HepG2 (cell line): ENCODE measurements around the gene STKLD1. TPM values are rescaled to one million over a fixed set of nuclear protein-coding genes. Genes with fewer than 3 reads are reported as not detected.

Experiments used
- CREM ChIP-seq, 2 experiments: sonication (generic) in 1 of 2; formaldehyde crosslinking in 1 of 2; IDR thresholded peaks; 2 replicates each; pipeline versions ENCODE4 v1.4.0 to v1.6.1; 2016 to 2020; ENCODE audit warnings: antibody characterized with exemption in 1 of 2, mild to moderate bottlenecking in 1 of 2, missing genetic modification reagents in 1 of 2
- HNRNPH1 ChIP-seq: fragments of 200-400 bp; formaldehyde crosslinking; optimal IDR thresholded peaks from 2 replicates; pipeline ENCODE3; 2017; ENCODE audit warnings: mild to moderate bottlenecking, low read depth, low read length
- HOMEZ ChIP-seq: IDR thresholded peaks from 2 replicates; pipeline ENCODE4 v1.6.1; 2016; ENCODE audit warnings: low read depth
- KLF15 ChIP-seq: sonication (generic); formaldehyde crosslinking; IDR thresholded peaks from 2 replicates; pipeline ENCODE4 v1.8.1; 2023; ENCODE audit warnings: borderline replicate concordance, mild to moderate bottlenecking, inconsistent platforms, missing genetic modification reagents, mixed read lengths
- NR2F6 ChIP-seq, 2 experiments: IDR thresholded peaks; 2 replicates each; pipeline ENCODE4 v1.6.1; 2016; ENCODE audit warnings: antibody characterized with exemption in 1 of 2, mild to moderate bottlenecking in 1 of 2
- PAX8 ChIP-seq: sonication (generic); formaldehyde crosslinking; IDR thresholded peaks from 2 replicates; pipeline ENCODE4 v1.8.0; 2022; ENCODE audit warnings: mild to moderate bottlenecking, missing genetic modification reagents, borderline replicate concordance
- PITX1 ChIP-seq: sonication (generic); formaldehyde crosslinking; IDR thresholded peaks from 2 replicates; pipeline ENCODE4 v1.5.1; 2020; ENCODE audit warnings: mild to moderate bottlenecking, missing genetic modification reagents
- RBM39 ChIP-seq: fragments of 200-400 bp; formaldehyde crosslinking; IDR thresholded peaks from one replicate; pipeline ENCODE4 v1.6.1; 2018; ENCODE audit warnings: antibody characterized with exemption, mild to moderate bottlenecking, low read depth, low read length; ENCODE audit not compliant: poor library complexity, severe bottlenecking
- SALL1 ChIP-seq: sonication (generic); formaldehyde crosslinking; IDR thresholded peaks from 2 replicates; pipeline ENCODE4 v1.8.0; 2022; ENCODE audit warnings: mild to moderate bottlenecking, missing genetic modification reagents
- SNAPC5 ChIP-seq: sonication (generic); formaldehyde crosslinking; IDR thresholded peaks from 2 replicates; pipeline ENCODE4 v1.8.1; 2023; ENCODE audit warnings: mild to moderate bottlenecking, missing genetic modification reagents, borderline replicate concordance
- SNRNP70 ChIP-seq: fragments of 200-400 bp; formaldehyde crosslinking; IDR thresholded peaks from 2 replicates; pipeline ENCODE4 v1.6.1; 2017; ENCODE audit warnings: mild to moderate bottlenecking, low read depth, low read length, moderate library complexity
- SRSF1 ChIP-seq: fragments of 200-400 bp; formaldehyde crosslinking; optimal IDR thresholded peaks from 2 replicates; pipeline ENCODE3; 2017; ENCODE audit warnings: mild to moderate bottlenecking, low read depth, low read length, moderate library complexity
- SYNCRIP ChIP-seq: fragments of 200-400 bp; formaldehyde crosslinking; IDR thresholded peaks from 2 replicates; pipeline ENCODE4 v1.6.1; 2018; ENCODE audit warnings: mild to moderate bottlenecking, low read depth, low read length; ENCODE audit not compliant: insufficient read depth
- ZBTB26 ChIP-seq: IDR thresholded peaks from 2 replicates; pipeline ENCODE4 v1.6.1; 2016; ENCODE audit warnings: missing compliant biosample characterization, missing genetic modification reagents, borderline replicate concordance
- ZFP36L2 ChIP-seq: sonication (generic); formaldehyde crosslinking; IDR thresholded peaks from 2 replicates; pipeline ENCODE4 v1.4.0; 2020; ENCODE audit warnings: missing genetic modification reagents
- ZNF414 ChIP-seq: sonication (generic); formaldehyde crosslinking; IDR thresholded peaks from 2 replicates; pipeline ENCODE4 v1.5.0; 2020; ENCODE audit warnings: missing genetic modification reagents
- ZNF563 ChIP-seq: sonication (generic); formaldehyde crosslinking; IDR thresholded peaks from 2 replicates; pipeline ENCODE4 v1.8.0; 2022; ENCODE audit warnings: mild to moderate bottlenecking, moderate library complexity, missing genetic modification reagents
- ZNF616 ChIP-seq: sonication (generic); formaldehyde crosslinking; IDR thresholded peaks from 2 replicates; pipeline ENCODE4 v1.5.0; 2020; ENCODE audit warnings: low read depth, mild to moderate bottlenecking, missing genetic modification reagents
- ZNF777 ChIP-seq: sonication (generic); formaldehyde crosslinking; IDR thresholded peaks from 2 replicates; pipeline ENCODE4 v1.4.0; 2020; ENCODE audit warnings: missing genetic modification reagents
- polyA plus RNA-seq, 8 experiments: library from polyadenylated mRNA; depleted of rRNA in 3 of 8; stranded (reverse) in 7 of 8; unstranded in 1 of 8; fragments of >200 nt; fragmentation: Illumina TruSeq in 4 of 8; extraction: Trizol in 4 of 8; gene quantifications; 2 replicates each; pipeline versions ENCODE4 v1.2.1 to v1.2.3, GENCODE V29; 2011 to 2016; ENCODE audit warnings: low read depth in 4 of 8, missing spikeins in 1 of 8, mixed read lengths in 1 of 8; ENCODE audit not compliant: insufficient read depth in 1 of 8
- total RNA-seq, 5 experiments: library from RNA; depleted of rRNA; stranded (reverse); fragments of >200 nt; fragmentation: Illumina TruSeq; extraction: Trizol; gene quantifications; 2 replicates each; pipeline ENCODE4 v1.2.3, GENCODE V29; 2016; ENCODE audit warnings: low read depth in 1 of 5

The STKLD1 gene
- total and polyA plus RNA-seq, 2 of the 13 experiments (the other 11 are each of a cell fraction or from before 2014, with no cell fraction given) = 1.5 to 2.2 TPM

- no peak for TF ChIP-seq SYNCRIP
- TF ChIP-seq PAX8 (CRISPR knock-in tag) = no peak
- TF ChIP-seq HNRNPH1 = no peak
- TF ChIP-seq ZNF563 (CRISPR knock-in tag) = 0 out of 2 replicates have a peak, but pooled peaks have one; percentile 78
- peak; percentile 54 for TF ChIP-seq ZNF777 (CRISPR knock-in tag)
- no peak for TF ChIP-seq HOMEZ (CRISPR knock-in tag)
- peak; percentile 90; the same call in 1 of the 2 replicates for TF ChIP-seq KLF15
- TF ChIP-seq ZFP36L2 = no peak; the same call in 1 of the 2 replicates
- TF ChIP-seq SALL1 = peak; percentile 88
- TF ChIP-seq RBM39 = peak; percentile 97
- peak; percentile 96 for TF ChIP-seq ZNF414 (CRISPR knock-in tag)
- peak; percentile 86 for TF ChIP-seq ZNF616
- TF ChIP-seq SRSF1 = no peak
- no peak for TF ChIP-seq SNRNP70
- TF ChIP-seq ZBTB26 = peak; percentile 79
- TF ChIP-seq SNAPC5 = peak; percentile 81; the same call in 1 of the 2 replicates
- peak; percentile 47; the same call in 1 of the 2 replicates for TF ChIP-seq CREM (IDR thresholded peaks at IDR 0.05)
- no peak for TF ChIP-seq CREM (CRISPR knock-in tag; IDR thresholded peaks at IDR 0.05)
- no peak for TF ChIP-seq NR2F6 (IDR thresholded peaks at IDR 0.05)
- TF ChIP-seq NR2F6 (CRISPR knock-in tag; IDR thresholded peaks at IDR 0.05) = peak; percentile 66
- TF ChIP-seq PITX1 = peak; percentile 30; the same call in 1 of the 2 replicates
Measured at GRCh38 chr9:133335924-133336811, 40.0 kb upstream of the STKLD1 start, which contains the start of gene SURF6 (continued).
